CD4-positive, alpha-beta T cell treated with Interleukin-15 for 1 hour (primary cell): Measurements from ENCODE around the gene CELSR1.

Source experiments
- DNase-seq: peaks from one replicate; pipeline ENCODE4 v3.0.0-alpha.2; 2020

The CELSR1 gene

GRCh38 chr22:46457502-46458488 lies 79.6 kb downstream of the CELSR1 start:
- DNase-seq = no peak

- no peak for DNase-seq
Measured at GRCh38 chr22:46456818-46457163, 80.6 kb downstream of the CELSR1 start.

- DNase-seq = no peak
Measured at GRCh38 chr22:46455446-46455845, 82.0 kb downstream of the CELSR1 start.

GRCh38 chr22:46454504-46455269 lies 82.7 kb downstream of the CELSR1 start:
- no peak for DNase-seq

- no peak for DNase-seq
Measured at GRCh38 chr22:46453829-46454503, 83.5 kb downstream of the CELSR1 start.

- DNase-seq = no peak
Measured at GRCh38 chr22:46453006-46453828, 84.2 kb downstream of the CELSR1 start.

- no peak for DNase-seq
Measured at GRCh38 chr22:46452195-46453005, 85.0 kb downstream of the CELSR1 start.

- no peak for DNase-seq
Measured at GRCh38 chr22:46451741-46452140, 85.7 kb downstream of the CELSR1 start.

- no peak for DNase-seq
Measured at GRCh38 chr22:46450931-46451561, 86.4 kb downstream of the CELSR1 start.

GRCh38 chr22:46449974-46450745 lies 87.3 kb downstream of the CELSR1 start:
- DNase-seq = no peak

- DNase-seq = no peak
Measured at GRCh38 chr22:46449116-46449691, 88.2 kb downstream of the CELSR1 start.

GRCh38 chr22:46448333-46448732 lies 89.1 kb downstream of the CELSR1 start:
- no peak for DNase-seq

- DNase-seq = no peak
Measured at GRCh38 chr22:46447906-46448305, 89.5 kb downstream of the CELSR1 start.

- no peak for DNase-seq
Measured at GRCh38 chr22:46446799-46447198, 90.6 kb downstream of the CELSR1 start.

GRCh38 chr22:46445771-46446420 lies 91.5 kb downstream of the CELSR1 start:
- DNase-seq = no peak

GRCh38 chr22:46444390-46444854 lies 93.0 kb downstream of the CELSR1 start:
- DNase-seq = no peak

- no peak for DNase-seq
Measured at GRCh38 chr22:46443850-46444389, 93.5 kb downstream of the CELSR1 start.

GRCh38 chr22:46442217-46442853 lies 95.1 kb downstream of the CELSR1 start:
- DNase-seq = no peak
